ENCODE data around the gene GOLGA6D.
"Not testable (repeated sequence)": the region's sequence is repeated elsewhere in the genome, so short reads cannot be mapped to it uniquely, and the experiment has no call there.

Gene GOLGA6D

DNA sequence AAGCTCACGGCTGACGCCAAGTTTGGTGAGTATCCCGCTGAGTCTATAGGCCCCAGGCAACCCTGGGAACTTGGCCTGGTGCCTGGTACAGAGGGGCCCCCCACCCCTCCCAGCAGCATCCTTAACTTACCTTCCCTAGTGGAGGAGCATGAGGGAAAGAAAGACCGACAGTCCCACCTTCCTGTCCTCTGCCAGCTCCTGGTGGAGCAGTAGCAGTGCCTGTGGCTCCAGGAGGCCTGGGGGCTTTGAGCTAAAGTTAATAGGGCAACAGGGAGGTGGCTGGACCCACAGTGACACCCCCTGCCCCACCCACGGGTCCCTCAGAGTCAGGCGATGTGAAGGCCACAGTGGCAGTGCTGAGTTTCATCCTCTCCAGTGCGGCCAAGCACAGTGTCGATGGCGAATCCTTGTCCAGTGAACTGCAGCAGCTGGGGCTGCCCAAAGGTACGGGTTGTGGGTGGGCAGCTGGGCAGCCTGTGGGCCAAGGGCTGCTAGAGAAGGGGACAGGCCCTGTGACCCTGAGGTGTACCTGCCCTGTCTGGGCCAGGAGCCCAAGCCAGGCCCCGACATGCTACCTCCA, 56.1 kb downstream of the GOLGA6D start:
- Histone ChIP-seq H3K9me3 (ENCODE audit: low read length) (no peaks in the 10 kb centered on the region), H3K4me3 (ENCODE audit: low read depth in 1 of 2, low read length in 2 of 2) (no peak overlapping the region), H3K36me3 (ENCODE audit: insufficient read depth, low read length) (peaks cover 3% of the 10 kb centered on the region), H3K4me1 (ENCODE audit: insufficient read depth, low read length) (peaks cover 13% of the 10 kb centered on the region), H3K27ac (ENCODE audit: low read depth, low read length) (no peak overlapping the region), H3K9ac (ENCODE audit: low read length) (no peak overlapping the region), H3K27me3 (ENCODE audit: control insufficient read depth in 1 of 2, insufficient read depth in 2 of 2, low read length in 2 of 2) (no peaks in the 10 kb centered on the region)

- H3K4me3 ChIP-seq (ENCODE audit: low read depth in 1 of 2, low read length in 2 of 2), result no peak overlapping the region
- H3K9me3 ChIP-seq (ENCODE audit: low read length), result no peaks in the 10 kb centered on the region
- H3K27me3 ChIP-seq (ENCODE audit: control insufficient read depth in 1 of 2, insufficient read depth in 2 of 2, low read length in 2 of 2), result no peaks in the 10 kb centered on the region
- H3K27ac ChIP-seq (ENCODE audit: low read depth, low read length), result no peak overlapping the region
- H3K36me3 ChIP-seq (ENCODE audit: insufficient read depth, low read length), result peaks cover 3% of the 10 kb centered on the region
- peaks cover 13% of the 10 kb centered on the region for H3K4me1 ChIP-seq (ENCODE audit: insufficient read depth, low read length)
- H3K9ac ChIP-seq (ENCODE audit: low read length), result no peak overlapping the region
Observed at GRCh38 chr15:75339531-75340240, 57.1 kb downstream of the GOLGA6D start.

GRCh38 chr15:75342221-75342620, 59.6 kb downstream of the GOLGA6D start:
- Histone ChIP-seq H3K27me3 (ENCODE audit: control insufficient read depth in 1 of 2, insufficient read depth in 2 of 2, low read length in 2 of 2) (no peaks in the 10 kb centered on the region), H3K9ac (ENCODE audit: low read length) (no peak overlapping the region), H3K9me3 (ENCODE audit: low read length) (no peaks in the 10 kb centered on the region), H3K27ac (ENCODE audit: low read depth, low read length) (no peak overlapping the region), H3K4me1 (ENCODE audit: insufficient read depth, low read length) (no peaks in the 10 kb centered on the region), H3K4me3 (ENCODE audit: low read depth in 1 of 2, low read length in 2 of 2) (no peak overlapping the region), H3K36me3 (ENCODE audit: insufficient read depth, low read length) (peaks cover 3% of the 10 kb centered on the region)

GRCh38 chr15:75343953-75344352, 61.3 kb downstream of the GOLGA6D start:
- H3K27ac ChIP-seq (ENCODE audit: low read depth, low read length); H3K4me1 ChIP-seq (ENCODE audit: insufficient read depth, low read length); H3K4me3 ChIP-seq (ENCODE audit: low read depth in 1 of 2, low read length in 2 of 2); H3K9me3 ChIP-seq (ENCODE audit: low read length); H3K9ac ChIP-seq (ENCODE audit: low read length); H3K36me3 ChIP-seq (ENCODE audit: insufficient read depth, low read length); H3K27me3 ChIP-seq (ENCODE audit: control insufficient read depth in 1 of 2, insufficient read depth in 2 of 2, low read length in 2 of 2): not testable (repeated sequence)

All from muscle layer of colon (tissue), 2 donors.